GM18502 (cell line): Measurements from ENCODE around the gene GSTM4.
"Not testable (repeated sequence)": the region's sequence is repeated elsewhere in the genome, so short reads cannot be mapped to it uniquely, and the experiment has no call there.

Experiments
- ATAC-seq: cut with Tn5 transposase; IDR thresholded peaks from one replicate; pipeline ENCODE4 v1.9.1; 2021; ENCODE audit warnings: mild to moderate bottlenecking; ENCODE audit not compliant: unreplicated experiment, poor library complexity

Gene GSTM4

GRCh38 chr1:109691759-109692158 is 35.9 kb downstream of the GSTM4 start:
- no peak for ATAC-seq

DNA sequence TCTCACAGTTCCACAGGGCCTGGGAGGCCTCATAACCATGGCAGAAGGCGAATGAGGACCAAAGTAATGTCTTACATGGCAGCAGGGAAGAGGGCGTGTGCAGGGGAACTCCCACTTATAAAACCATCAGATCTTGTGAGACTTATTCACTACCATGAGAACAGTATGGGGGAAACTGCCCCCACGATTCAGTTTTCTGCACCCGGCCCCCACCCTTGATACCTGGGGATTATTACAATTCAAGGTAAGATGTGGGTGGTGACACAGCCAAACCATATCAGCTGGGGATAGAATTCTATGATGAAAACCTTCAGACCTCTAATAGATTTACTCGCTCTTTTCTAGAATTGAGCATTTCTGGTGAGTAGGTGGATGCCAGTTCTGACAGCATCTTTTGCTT is 38.5 kb downstream of the GSTM4 start:
- ATAC-seq, result not testable (repeated sequence)

DNA sequence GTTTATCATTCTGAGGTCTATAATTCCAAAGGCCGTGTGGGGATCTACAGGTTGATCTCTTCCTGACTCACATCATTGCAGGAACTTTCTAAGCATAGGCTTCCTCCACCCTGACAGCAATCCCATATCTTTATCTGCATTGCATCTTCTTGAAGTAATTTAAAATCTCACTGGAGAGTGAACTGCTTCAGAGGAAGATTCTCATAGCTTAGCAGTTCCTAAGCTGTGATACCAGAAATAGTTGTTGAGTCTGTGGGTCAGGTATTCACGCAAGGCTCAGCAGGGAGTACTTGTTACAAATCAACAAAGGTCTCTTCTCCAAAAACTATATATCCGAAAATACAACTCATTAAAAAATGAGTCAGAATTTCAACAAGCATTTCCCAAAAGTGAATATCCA is 39.2 kb downstream of the GSTM4 start:
- ATAC-seq, result not testable (repeated sequence)

GRCh38 chr1:109697066-109697465 is 41.2 kb downstream of the GSTM4 start:
- no peak for ATAC-seq

DNA sequence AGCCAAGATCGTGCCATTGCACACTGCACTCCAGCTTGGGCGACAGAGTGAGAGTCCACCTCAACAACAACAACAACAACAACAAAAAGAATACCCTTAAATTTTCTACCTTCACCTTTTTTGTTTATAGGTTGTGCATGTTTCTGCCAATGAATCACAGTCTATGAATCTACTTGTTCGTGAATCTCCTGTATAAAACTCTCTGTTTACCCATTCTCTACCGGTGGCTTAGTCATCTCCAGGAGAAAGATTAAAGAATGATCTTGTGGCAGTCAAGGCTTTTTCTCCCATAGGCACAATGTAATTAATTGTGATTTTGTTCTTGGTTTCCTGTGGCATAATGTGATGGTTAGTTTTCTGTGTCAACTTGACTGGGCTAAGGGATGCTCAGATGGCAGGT is 42.0 kb downstream of the GSTM4 start:
- ATAC-seq, result not testable (repeated sequence)

DNA sequence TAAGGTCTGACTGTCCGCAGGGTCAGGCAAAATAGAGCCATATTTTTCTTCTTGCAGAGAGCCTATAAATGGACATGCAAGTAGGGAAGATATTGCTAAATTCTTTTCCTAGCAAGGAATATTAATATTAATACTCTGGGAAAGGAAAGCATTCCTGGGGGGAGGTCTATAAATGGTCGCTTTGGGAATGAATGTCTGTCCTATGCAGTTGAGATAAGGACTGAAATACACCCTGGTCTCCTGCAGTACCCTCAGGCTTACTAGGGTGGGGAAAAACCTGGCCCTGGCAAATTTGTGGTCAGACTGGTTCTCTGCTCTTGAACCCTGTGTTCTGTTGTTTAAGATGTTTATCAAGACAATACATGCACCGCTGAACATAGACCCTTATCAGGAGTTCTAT is 47.0 kb downstream of the GSTM4 start:
- ATAC-seq, result not testable (repeated sequence)

DNA sequence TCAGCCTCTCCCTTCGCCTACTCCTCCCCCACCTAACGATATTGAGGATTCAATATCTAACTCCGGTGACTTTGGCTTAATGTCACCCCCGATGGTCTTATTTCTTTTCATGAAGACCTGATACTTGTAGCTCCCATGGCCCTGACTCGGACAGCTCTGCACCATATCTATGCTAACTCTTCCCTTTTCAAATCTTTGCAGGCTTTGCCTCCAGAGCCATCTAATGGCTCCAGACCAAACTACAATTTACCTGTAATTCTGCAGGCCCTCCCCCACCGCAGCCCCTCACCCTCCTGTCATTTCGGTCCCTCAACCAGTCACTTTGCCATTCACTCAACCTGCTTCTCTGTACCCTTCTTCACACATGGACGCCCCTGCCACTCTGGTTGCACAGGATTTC is 48.3 kb downstream of the GSTM4 start:
- no peak for ATAC-seq

DNA sequence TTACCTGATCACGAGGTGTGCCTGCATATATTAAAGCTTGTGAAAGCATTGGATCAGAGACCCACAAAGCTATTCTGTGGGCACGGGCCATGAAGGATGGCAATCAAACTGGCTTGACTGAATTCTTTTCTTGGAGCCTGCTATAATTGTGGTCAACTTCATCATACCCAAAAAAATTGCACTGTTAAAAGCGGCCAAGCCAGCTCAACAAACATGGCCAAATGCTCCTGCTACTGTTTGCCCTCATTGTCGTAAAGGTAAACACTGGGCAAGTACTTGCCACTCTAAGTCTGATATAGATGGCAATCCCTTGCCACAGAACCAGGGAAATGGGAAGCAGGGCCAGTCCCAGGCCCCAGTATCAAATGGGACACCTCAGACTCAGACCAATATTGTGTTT is 49.5 kb downstream of the GSTM4 start:
- no peak for ATAC-seq

GRCh38 chr1:109708949-109709348 is 53.0 kb downstream of the GSTM4 start:
- not testable (repeated sequence) for ATAC-seq

GRCh38 chr1:109709822-109710221 is 53.9 kb downstream of the GSTM4 start:
- ATAC-seq, result not testable (repeated sequence)
